ENCODE results near the gene ANKH. TPM values are rescaled to one million over a fixed set of nuclear protein-coding genes. Genes with fewer than 3 reads are reported as not detected.

The ANKH gene
- total RNA-seq, 1 experiment from 2014 or later = 13.9 TPM

DNA sequence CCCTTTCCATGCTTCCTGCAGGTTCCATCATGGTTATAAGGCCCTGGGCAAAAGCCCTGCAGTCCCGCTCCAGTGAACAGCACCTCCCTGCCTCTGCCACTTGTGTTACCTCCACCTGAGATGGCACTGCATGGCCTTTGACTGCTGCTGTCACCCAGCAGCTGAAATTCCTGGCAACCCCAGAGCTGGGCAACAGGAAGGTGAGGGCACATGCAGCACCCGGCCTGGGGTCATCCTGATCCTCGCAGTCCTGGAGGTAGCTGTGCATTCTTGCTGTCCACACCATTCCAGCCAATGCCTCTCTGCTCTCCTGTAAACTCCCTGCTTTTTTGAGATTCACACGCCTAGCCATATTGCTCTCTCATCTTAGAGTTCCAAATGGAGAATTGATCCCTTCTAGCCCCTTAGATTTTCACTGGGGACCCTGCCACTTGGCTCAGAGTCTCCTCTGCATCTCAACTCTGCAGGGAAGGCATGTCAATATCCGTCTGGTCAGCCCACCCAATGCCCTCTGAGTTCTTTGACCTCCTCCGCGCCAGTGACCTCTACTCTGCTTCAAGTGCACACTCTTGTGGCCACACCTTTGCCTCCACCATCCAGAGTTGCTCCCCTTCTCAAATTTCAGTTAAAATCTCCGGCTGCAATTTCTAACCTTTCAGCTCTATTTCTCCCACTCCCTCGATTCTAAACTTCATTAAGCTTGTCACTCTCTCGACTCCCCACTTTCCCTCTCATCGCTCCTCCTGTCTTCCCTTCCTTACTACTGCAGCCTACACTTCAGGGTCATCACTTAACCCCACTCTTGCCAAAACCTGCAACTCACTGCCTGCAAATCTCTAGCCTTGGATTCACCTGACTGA, 93.4 kb downstream of the ANKH start:
- H3K9me3 ChIP-seq (ENCODE audit: low read depth, low read length, poor library complexity, severe bottlenecking) = no peaks in the 10 kb centered on the region
- CTCF ChIA-PET = no interaction called here
- no peak overlapping the region for H3K27ac ChIP-seq (ENCODE audit: low read depth, low read length, poor library complexity, severe bottlenecking)
- POLR2A ChIA-PET (ENCODE audit: low non-redundant PET) = no interaction called here
- TF ChIP-seq, protein P1, sequence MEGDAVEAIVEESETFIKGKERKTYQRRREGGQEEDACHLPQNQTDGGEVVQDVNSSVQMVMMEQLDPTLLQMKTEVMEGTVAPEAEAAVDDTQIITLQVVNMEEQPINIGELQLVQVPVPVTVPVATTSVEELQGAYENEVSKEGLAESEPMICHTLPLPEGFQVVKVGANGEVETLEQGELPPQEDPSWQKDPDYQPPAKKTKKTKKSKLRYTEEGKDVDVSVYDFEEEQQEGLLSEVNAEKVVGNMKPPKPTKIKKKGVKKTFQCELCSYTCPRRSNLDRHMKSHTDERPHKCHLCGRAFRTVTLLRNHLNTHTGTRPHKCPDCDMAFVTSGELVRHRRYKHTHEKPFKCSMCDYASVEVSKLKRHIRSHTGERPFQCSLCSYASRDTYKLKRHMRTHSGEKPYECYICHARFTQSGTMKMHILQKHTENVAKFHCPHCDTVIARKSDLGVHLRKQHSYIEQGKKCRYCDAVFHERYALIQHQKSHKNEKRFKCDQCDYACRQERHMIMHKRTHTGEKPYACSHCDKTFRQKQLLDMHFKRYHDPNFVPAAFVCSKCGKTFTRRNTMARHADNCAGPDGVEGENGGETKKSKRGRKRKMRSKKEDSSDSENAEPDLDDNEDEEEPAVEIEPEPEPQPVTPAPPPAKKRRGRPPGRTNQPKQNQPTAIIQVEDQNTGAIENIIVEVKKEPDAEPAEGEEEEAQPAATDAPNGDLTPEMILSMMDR (conservative IDR thresholded peaks at IDR 0.05; ENCODE audit: low read depth, low read length) = no peak
- no peak for TF ChIP-seq EZH2 (IDR thresholded peaks at IDR 0.05; ENCODE audit: borderline replicate concordance, low read depth, low read length, poor library complexity, severe bottlenecking)
- DNase-seq (ENCODE audit: low spot score) = no peak
- intact Hi-C loops (cut with micrococcal nuclease; ENCODE audit: unreplicated experiment) = no loop called here
- no peaks in the 10 kb centered on the region for H3K36me3 ChIP-seq (ENCODE audit: insufficient read depth, low read length, poor library complexity, severe bottlenecking)
- H3K4me1 ChIP-seq (ENCODE audit: insufficient read depth, low read length, poor library complexity, severe bottlenecking) = no peaks in the 10 kb centered on the region
- H3K4me3 ChIP-seq (ENCODE audit: low read depth, low read length, poor library complexity, severe bottlenecking) = no peak overlapping the region
- BruUV-seq (replicated peaks) = no TSS peak
- H3K27me3 ChIP-seq (replicated peaks; ENCODE audit: insufficient read depth, low read depth, low read length, poor library complexity) = no peaks in the 10 kb centered on the region

DNA sequence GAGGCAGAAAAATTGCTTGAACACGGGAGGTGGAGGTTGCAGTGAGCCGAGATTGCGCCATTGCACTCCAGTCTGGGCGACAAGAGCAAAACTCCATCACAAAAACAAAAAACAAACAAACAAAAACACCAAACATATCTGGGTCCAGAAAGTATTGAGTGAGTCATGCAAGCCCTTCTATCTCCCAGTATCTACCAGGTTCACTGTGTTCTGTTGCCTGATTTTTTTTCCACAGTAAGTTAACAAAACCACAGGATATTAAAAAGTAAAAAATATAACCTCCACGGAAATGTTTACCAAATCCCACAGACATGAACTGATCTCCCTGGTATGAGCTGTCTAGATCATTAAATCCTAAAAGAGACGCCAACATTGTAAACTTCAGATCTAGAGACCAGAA, 94.4 kb downstream of the ANKH start:
- ChIA-PET POLR2A (ENCODE audit: low non-redundant PET) (no interaction called here), CTCF (no interaction called here)
- intact Hi-C loops (cut with micrococcal nuclease; ENCODE audit: unreplicated experiment) = no loop called here

DNA sequence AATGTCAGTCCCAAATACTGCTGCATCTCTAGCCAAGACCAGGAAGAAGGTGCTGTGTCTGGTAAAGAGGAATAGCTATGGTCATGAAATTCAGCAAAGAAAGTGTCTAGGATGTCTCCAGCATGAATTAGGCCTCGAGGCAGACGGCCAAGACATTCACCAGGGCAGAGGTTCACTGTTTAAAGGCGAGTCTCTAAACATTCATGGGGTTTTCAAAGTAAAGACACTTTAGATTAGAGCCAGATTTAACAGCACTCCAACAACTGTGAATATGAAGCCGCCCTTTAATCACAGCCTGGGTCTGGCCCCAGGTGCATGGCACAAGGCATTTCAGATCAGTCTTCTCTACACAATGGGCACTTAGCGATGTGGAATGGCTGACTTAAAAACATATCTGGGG, 95.0 kb downstream of the ANKH start:
- no peaks in the 10 kb centered on the region for H3K27me3 ChIP-seq (replicated peaks; ENCODE audit: insufficient read depth, low read depth, low read length, poor library complexity)
- DNase-seq (ENCODE audit: low spot score) = no peak
- BruUV-seq (replicated peaks) = no TSS peak
- POLR2A ChIA-PET (ENCODE audit: low non-redundant PET) = no interaction called here
- intact Hi-C loops (cut with micrococcal nuclease; ENCODE audit: unreplicated experiment) = no loop called here
- CTCF ChIA-PET = no interaction called here
- H3K27ac ChIP-seq (ENCODE audit: low read depth, low read length, poor library complexity, severe bottlenecking) = no peak overlapping the region
- H3K4me1 ChIP-seq (ENCODE audit: insufficient read depth, low read length, poor library complexity, severe bottlenecking) = no peaks in the 10 kb centered on the region
- no peaks in the 10 kb centered on the region for H3K9me3 ChIP-seq (ENCODE audit: low read depth, low read length, poor library complexity, severe bottlenecking)
- no peak overlapping the region for H3K4me3 ChIP-seq (ENCODE audit: low read depth, low read length, poor library complexity, severe bottlenecking)
- H3K36me3 ChIP-seq (ENCODE audit: insufficient read depth, low read length, poor library complexity, severe bottlenecking) = no peaks in the 10 kb centered on the region
- TF ChIP-seq, protein P1 (conservative IDR thresholded peaks at IDR 0.05; ENCODE audit: low read depth, low read length) = no peak
- no peak for TF ChIP-seq EZH2 (IDR thresholded peaks at IDR 0.05; ENCODE audit: borderline replicate concordance, low read depth, low read length, poor library complexity, severe bottlenecking)

More for the DNA sequence above, 94.4 kb downstream of the ANKH start:
- Histone ChIP-seq H3K27ac (ENCODE audit: low read depth, low read length, poor library complexity, severe bottlenecking) (no peak overlapping the region), H3K36me3 (ENCODE audit: insufficient read depth, low read length, poor library complexity, severe bottlenecking) (no peaks in the 10 kb centered on the region), H3K4me1 (ENCODE audit: insufficient read depth, low read length, poor library complexity, severe bottlenecking) (no peaks in the 10 kb centered on the region), H3K9me3 (ENCODE audit: low read depth, low read length, poor library complexity, severe bottlenecking) (no peaks in the 10 kb centered on the region), H3K4me3 (ENCODE audit: low read depth, low read length, poor library complexity, severe bottlenecking) (no peak overlapping the region), H3K27me3 (replicated peaks; ENCODE audit: insufficient read depth, low read depth, low read length, poor library complexity) (no peaks in the 10 kb centered on the region)
- BruUV-seq (replicated peaks) = no TSS peak
- no peak for DNase-seq (ENCODE audit: low spot score)
- TF ChIP-seq, protein P1 (conservative IDR thresholded peaks at IDR 0.05; ENCODE audit: low read depth, low read length) = no peak
- no peak for TF ChIP-seq EZH2 (IDR thresholded peaks at IDR 0.05; ENCODE audit: borderline replicate concordance, low read depth, low read length, poor library complexity, severe bottlenecking)
